Esophagus muscularis mucosa (tissue), 4 donors: ENCODE results near the gene PPT1. TPM values are rescaled to one million over a fixed set of nuclear protein-coding genes. Genes with fewer than 3 reads are reported as not detected.

ENCODE experiments used
- DNase-seq: peaks from one replicate; pipeline ENCODE4 v3.0.0-alpha.2; 2017; ENCODE audit errors: extremely low spot score
- H3K27ac ChIP-seq, 4 donors: fragments of 200-600 bp; sonication (generic); replicated peaks in 1 of 4; 1 replicate in 3 of 4; 2 replicates in 1 of 4; pipeline ENCODE4 v1.5.1; 2016 to 2019; ENCODE audit warnings: mild to moderate bottlenecking in 1 of 4
- H3K27me3 ChIP-seq, 4 donors: fragments of 200-600 bp; sonication (generic); one replicate each; pipeline versions ENCODE4 v1.5.1 to v1.6.0; 2016 to 2019
- H3K36me3 ChIP-seq, 4 donors: fragments of 200-600 bp; sonication (generic); one replicate each; pipeline ENCODE4 v1.5.1; 2016 to 2019
- H3K4me1 ChIP-seq, 4 donors: fragments of 200-600 bp; sonication (generic); one replicate each; pipeline ENCODE4 v1.5.1; 2016 to 2019
- H3K4me3 ChIP-seq, 4 donors: fragments of 200-600 bp; sonication (generic); 1 replicate in 2 of 4; 2 replicates in 2 of 4; pipeline ENCODE4 v1.5.1; 2016 to 2019; ENCODE audit warnings: mild to moderate bottlenecking in 4 of 4, moderate library complexity in 1 of 4
- H3K9me3 ChIP-seq, 4 donors: fragments of 200-600 bp; sonication (generic); 1 replicate in 3 of 4; 2 replicates in 1 of 4; pipeline ENCODE4 v1.5.1; 2016 to 2019
- CTCF ChIP-seq, 3 experiments: fragments of 200-600 bp in 2 of 3; fragments of 450-650 bp in 1 of 3; sonication (generic) in 2 of 3; IDR thresholded peaks; one replicate each; pipeline ENCODE4 v1.5.1; 2017 to 2019; ENCODE audit warnings: antibody characterized with exemption in 3 of 3, mild to moderate bottlenecking in 2 of 3, moderate library complexity in 1 of 3
- EP300 ChIP-seq: sonication (generic); formaldehyde crosslinking; IDR thresholded peaks from one replicate; pipeline ENCODE4 v1.6.1; 2017; ENCODE audit warnings: antibody characterized with exemption
- POLR2A ChIP-seq: fragments of 450-650 bp; IDR thresholded peaks from one replicate; pipeline ENCODE4 v1.6.1; 2017; ENCODE audit warnings: antibody characterized with exemption, moderate library complexity, mild to moderate bottlenecking, low read depth
- POLR2AphosphoS5 ChIP-seq, 2 donors: sonication (generic); formaldehyde crosslinking; IDR thresholded peaks; one replicate each; pipeline ENCODE4 v1.6.1; 2017; ENCODE audit warnings: antibody characterized with exemption in 2 of 2
- WGBS: methylation state at CpG from one replicate; pipeline ENCODE4 v1.1.5; 2018; 5-methylcytosine and 5-hydroxymethylcytosine counted together
- intact Hi-C: fragments of 100-400 bp; cut with DNase I; formaldehyde crosslinking; loops from one replicate; pipeline ENCODE4 v1.15.1; 2023
- total RNA-seq, 4 donors: library from RNA; depleted of rRNA; stranded (reverse); fragments of >200 nt; gene quantifications; one replicate each; pipeline versions ENCODE4 v1.1.0 to v1.2.1, GENCODE V29; 2016

The PPT1 gene
- total RNA-seq, 4 donors from 2014 or later: 44.1 to 75.2 (median 50.0) TPM

GRCh38 chr1:40107290-40107959 lies 10.4 kb upstream of the PPT1 start:
- no peak overlapping the region for H3K27ac ChIP-seq
- no peak for TF ChIP-seq POLR2AphosphoS5 (IDR thresholded peaks at IDR 0.05)
- no peak for TF ChIP-seq CTCF (IDR thresholded peaks at IDR 0.05)
- TF ChIP-seq POLR2A: no peak
- TF ChIP-seq EP300: no peak
- WGBS: 92% methylated on average over 6 of the region's 6 CpGs
- DNase-seq: no peak
- H3K27me3 ChIP-seq: peaks cover 0 to 21% (median 0%) of the 10 kb centered on the region in 4 donors
- no peaks in the 10 kb centered on the region for H3K36me3 ChIP-seq
- no peak overlapping the region for H3K4me3 ChIP-seq
- intact Hi-C loops: no loop called here
- no peaks in the 10 kb centered on the region for H3K4me1 ChIP-seq
- peaks cover 0 to 25% (median 21%) of the 10 kb centered on the region in 4 donors for H3K9me3 ChIP-seq

DNA sequence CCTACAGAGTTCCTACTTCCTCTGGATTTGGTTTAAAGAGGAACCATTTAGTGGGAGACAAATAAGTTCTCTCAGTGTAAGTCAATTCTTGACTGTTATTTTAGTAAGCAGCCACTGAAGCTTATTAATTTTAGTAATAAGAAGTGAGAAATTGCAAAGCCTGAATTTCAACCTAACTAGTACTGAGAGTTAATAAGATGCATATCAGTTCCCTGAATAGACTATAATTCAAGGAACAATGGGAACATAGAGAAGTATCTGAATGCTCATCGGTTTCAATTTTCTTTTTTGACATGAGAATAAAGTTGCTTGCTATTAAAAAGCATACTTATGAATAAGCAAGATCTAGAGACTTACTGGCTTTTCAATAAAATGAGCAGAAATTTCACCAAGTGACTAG lies 8.0 kb upstream of the PPT1 start:
- Histone ChIP-seq H3K36me3 (no peaks in the 10 kb centered on the region), H3K4me1 (no peaks in the 10 kb centered on the region), H3K27me3 (peaks cover 0 to 11% (median 0%) of the 10 kb centered on the region in 4 donors), H3K27ac (no peak overlapping the region), H3K9me3 (peaks cover 0 to 13% (median 8%) of the 10 kb centered on the region in 4 donors), H3K4me3 (no peak overlapping the region)
- WGBS: 67% methylated on average over 1 of the region's 1 CpG
- DNase-seq: no peak
- no peak for TF ChIP-seq EP300
- TF ChIP-seq CTCF (IDR thresholded peaks at IDR 0.05): no peak
- TF ChIP-seq POLR2A: no peak
- no peak for TF ChIP-seq POLR2AphosphoS5 (IDR thresholded peaks at IDR 0.05)
- intact Hi-C loops: no loop called here

DNA sequence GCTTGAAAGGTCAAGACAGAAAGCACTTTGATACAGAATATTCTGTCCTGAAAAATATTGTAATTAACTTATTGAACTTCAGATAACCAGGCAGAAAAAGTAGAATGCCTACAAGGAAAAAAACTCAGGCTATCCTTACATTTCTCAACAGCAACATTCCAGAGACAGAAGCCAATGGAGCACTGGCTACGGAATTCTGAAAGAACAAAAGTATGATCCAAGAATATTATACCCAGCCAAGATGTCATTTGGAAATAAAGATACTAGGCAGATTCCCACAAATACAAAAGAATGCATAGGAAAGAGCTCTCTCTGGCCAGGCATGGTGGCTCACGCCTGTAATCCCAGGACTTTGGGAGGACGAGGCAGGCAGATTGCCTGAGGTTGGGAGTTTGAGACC lies 5.8 kb upstream of the PPT1 start:
- WGBS: 88% methylated on average over 3 of the region's 3 CpGs
- no peaks in the 10 kb centered on the region for H3K27me3 ChIP-seq
- H3K27ac ChIP-seq: no peak overlapping the region
- H3K9me3 ChIP-seq: peaks cover 0 to 6% (median 3%) of the 10 kb centered on the region in 4 donors
- no peaks in the 10 kb centered on the region for H3K4me1 ChIP-seq
- intact Hi-C loops: no loop called here
- no peak overlapping the region for H3K4me3 ChIP-seq
- TF ChIP-seq POLR2AphosphoS5 (IDR thresholded peaks at IDR 0.05): no peak
- TF ChIP-seq POLR2A: no peak
- TF ChIP-seq CTCF (IDR thresholded peaks at IDR 0.05): no peak
- DNase-seq: no peak
- H3K36me3 ChIP-seq: no peaks in the 10 kb centered on the region

DNA sequence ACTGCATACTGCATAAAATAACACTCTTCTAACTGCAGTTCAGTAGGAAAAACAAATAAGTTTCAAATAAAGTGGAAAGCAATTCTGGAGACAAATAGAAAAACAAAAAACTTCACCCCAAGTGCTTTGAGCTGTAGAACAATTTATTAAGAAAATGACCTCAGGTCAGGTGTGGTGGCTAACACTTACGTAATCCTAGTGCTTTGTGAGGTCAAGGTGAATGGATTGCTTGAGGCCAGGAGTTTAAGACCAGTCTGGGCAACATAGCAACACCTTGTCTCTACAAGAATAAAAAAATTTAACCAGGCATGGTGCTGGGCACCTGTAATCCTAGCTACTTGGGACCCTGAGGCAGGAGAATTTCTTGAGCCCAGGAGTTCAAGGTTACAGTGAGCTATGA lies 5.0 kb upstream of the PPT1 start:
- H3K27me3 ChIP-seq: no peaks in the 10 kb centered on the region
- no peak overlapping the region for H3K4me3 ChIP-seq
- intact Hi-C loops: no loop called here
- H3K36me3 ChIP-seq: no peaks in the 10 kb centered on the region
- no peak for DNase-seq
- TF ChIP-seq POLR2A: no peak
- no peak for TF ChIP-seq CTCF (IDR thresholded peaks at IDR 0.05)
- TF ChIP-seq EP300: no peak
- TF ChIP-seq POLR2AphosphoS5 (IDR thresholded peaks at IDR 0.05): no peak
- H3K9me3 ChIP-seq: peaks cover 0 to 6% (median 3%) of the 10 kb centered on the region in 4 donors
- no peak overlapping the region for H3K27ac ChIP-seq
- peaks cover 5 to 8% (median 5%) of the 10 kb centered on the region in 4 donors for H3K4me1 ChIP-seq
- 67% methylated on average over 1 of the region's 1 CpG for WGBS

- H3K27ac ChIP-seq: peak overlapping the region; percentile 73 to 84 (median 74)
- WGBS: 11% methylated on average over 9 of the region's 9 CpGs
- TF ChIP-seq CTCF (IDR thresholded peaks at IDR 0.05): no peak
- TF ChIP-seq POLR2AphosphoS5 (IDR thresholded peaks at IDR 0.05): no peak
- TF ChIP-seq POLR2A: no peak
- no peak for TF ChIP-seq EP300
- H3K9me3 ChIP-seq: no peaks in the 10 kb centered on the region
- no peaks in the 10 kb centered on the region for H3K27me3 ChIP-seq
- peaks cover 6 to 8% (median 7%) of the 10 kb centered on the region in 4 donors for H3K36me3 ChIP-seq
- H3K4me1 ChIP-seq: peaks cover 5 to 27% (median 20%) of the 10 kb centered on the region in 4 donors
- intact Hi-C loops: no loop called here
- H3K4me3 ChIP-seq: peak overlapping the region; percentile 68 to 74 (median 71)
- DNase-seq: no peak
Measured at GRCh38 chr1:40096646-40096976, 441 bp downstream of the PPT1 start.
